IPS-18a (cell line): ENCODE measurements around the gene VEGFB.
"Not testable (repeated sequence)": the region's sequence is repeated elsewhere in the genome, so short reads cannot be mapped to it uniquely, and the experiment has no call there.

Experiments used
- H3K27ac ChIP-seq: one replicate; pipeline ENCODE4 v1.5.1; 2013; ENCODE audit warnings: low read length
- H3K27me3 ChIP-seq: one replicate; pipeline ENCODE4 v1.6.1; 2013; ENCODE audit warnings: mild to moderate bottlenecking, low read length; ENCODE audit not compliant: control insufficient read depth, insufficient read depth
- H3K36me3 ChIP-seq: one replicate; pipeline ENCODE4 v1.6.1; 2013; ENCODE audit warnings: low read depth, low read length; ENCODE audit not compliant: control insufficient read depth
- H3K4me1 ChIP-seq: one replicate; pipeline ENCODE4 v1.6.1; 2013; ENCODE audit warnings: low read depth, low read length; ENCODE audit not compliant: control insufficient read depth
- H3K4me3 ChIP-seq: one replicate; pipeline ENCODE4 v1.5.1; 2013; ENCODE audit warnings: low read length
- H3K9ac ChIP-seq: one replicate; pipeline ENCODE4 v1.6.1; 2013; ENCODE audit warnings: mild to moderate bottlenecking, low read length, moderate library complexity
- H3K9me3 ChIP-seq: one replicate; pipeline ENCODE4 v1.6.1; 2013; ENCODE audit warnings: low read depth, low read length; ENCODE audit not compliant: control insufficient read depth

VEGFB gene

DNA sequence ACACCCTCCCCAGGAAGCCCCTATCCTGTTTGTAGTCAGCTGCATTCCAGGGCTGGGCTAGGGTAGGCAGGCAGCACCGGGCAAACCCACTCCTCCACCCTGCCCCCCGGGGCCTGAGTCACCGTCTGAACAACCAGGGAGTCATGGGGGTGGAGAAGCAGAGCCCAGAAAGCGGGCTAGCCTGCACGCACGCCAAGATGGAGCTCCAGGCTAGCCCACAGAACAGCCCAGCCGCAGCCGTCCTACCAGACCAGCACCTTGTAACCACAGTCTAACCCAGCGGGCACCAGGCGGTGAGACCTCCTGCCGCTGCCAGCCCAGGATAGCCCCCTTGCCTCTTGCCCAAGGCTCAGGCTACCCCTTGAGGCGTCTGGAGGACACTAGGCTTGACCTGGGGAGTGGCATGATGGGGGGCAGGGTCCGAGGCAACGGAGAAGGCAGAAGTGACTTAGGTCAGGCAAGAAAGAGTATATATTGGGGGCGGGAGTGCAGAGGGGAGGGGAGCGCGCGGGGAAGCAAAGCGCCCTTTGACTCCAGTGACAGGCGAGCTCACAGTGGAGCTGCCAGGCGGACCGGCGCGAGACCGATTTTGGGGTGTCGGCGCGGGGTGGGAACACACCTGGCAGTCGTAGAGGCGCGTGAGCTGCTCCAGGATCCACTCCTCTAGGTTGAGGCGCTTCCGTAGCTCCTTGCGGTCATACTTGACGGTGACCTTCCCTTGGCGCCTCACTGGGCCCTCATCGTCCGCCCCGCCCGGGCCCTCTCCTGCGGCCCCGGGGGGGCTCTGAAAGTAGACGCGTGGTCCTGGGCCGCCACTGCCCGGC lies 11.6 kb downstream of the VEGFB start:
- Histone ChIP-seq H3K9me3 (no peaks in the 10 kb centered on the region), H3K4me1 (peaks cover 32% of the 10 kb centered on the region), H3K36me3 (peaks cover 13% of the 10 kb centered on the region)

DNA sequence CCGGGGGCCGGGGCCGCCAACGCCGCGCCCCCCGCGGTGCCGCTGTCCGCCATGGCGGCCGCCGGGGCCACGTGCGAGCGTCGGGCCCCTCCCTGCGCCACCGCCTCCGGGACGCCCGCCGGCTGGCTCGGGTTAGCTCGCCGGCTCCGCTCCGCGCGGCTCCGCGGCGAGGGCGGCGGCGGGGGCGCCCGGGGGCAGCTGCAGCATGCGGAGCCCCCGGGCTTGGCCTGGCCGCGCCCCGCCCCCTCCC lies 12.2 kb downstream of the VEGFB start:
- peak overlapping the region; percentile 91 for H3K9ac ChIP-seq
- not testable (repeated sequence) for H3K27me3 ChIP-seq, H3K4me3 ChIP-seq, H3K27ac ChIP-seq, H3K9me3 ChIP-seq
- peaks cover 32% of the 10 kb centered on the region for H3K4me1 ChIP-seq
- H3K36me3 ChIP-seq: peaks cover 13% of the 10 kb centered on the region

More for the DNA sequence above, 11.6 kb downstream of the VEGFB start:
- peak overlapping the region; percentile 97 for H3K4me3 ChIP-seq
- H3K27me3 ChIP-seq: no peaks in the 10 kb centered on the region
- peak overlapping the region; percentile 80 for H3K27ac ChIP-seq
- H3K9ac ChIP-seq: peak overlapping the region; percentile 91

- Histone ChIP-seq H3K27ac (peak within 1 kb of the TSS; percentile 80), H3K9ac (peak within 1 kb of the TSS; percentile 91), H3K4me1 (peaks cover 32% of the 10 kb centered on the region), H3K36me3 (peaks cover 13% of the 10 kb centered on the region), H3K27me3 (no peaks in the 10 kb centered on the region), H3K9me3 (no peaks in the 10 kb centered on the region), H3K4me3 (peak within 1 kb of the TSS; percentile 97)
Observed at GRCh38 chr11:64246871-64247728, 12.7 kb downstream of the VEGFB start, which contains the start of gene PPP1R14B. TSS of gene PPP1R14B (minus strand) at chr11:64246943. CDS start at chr11:64246673, 270 bp downstream.

DNA sequence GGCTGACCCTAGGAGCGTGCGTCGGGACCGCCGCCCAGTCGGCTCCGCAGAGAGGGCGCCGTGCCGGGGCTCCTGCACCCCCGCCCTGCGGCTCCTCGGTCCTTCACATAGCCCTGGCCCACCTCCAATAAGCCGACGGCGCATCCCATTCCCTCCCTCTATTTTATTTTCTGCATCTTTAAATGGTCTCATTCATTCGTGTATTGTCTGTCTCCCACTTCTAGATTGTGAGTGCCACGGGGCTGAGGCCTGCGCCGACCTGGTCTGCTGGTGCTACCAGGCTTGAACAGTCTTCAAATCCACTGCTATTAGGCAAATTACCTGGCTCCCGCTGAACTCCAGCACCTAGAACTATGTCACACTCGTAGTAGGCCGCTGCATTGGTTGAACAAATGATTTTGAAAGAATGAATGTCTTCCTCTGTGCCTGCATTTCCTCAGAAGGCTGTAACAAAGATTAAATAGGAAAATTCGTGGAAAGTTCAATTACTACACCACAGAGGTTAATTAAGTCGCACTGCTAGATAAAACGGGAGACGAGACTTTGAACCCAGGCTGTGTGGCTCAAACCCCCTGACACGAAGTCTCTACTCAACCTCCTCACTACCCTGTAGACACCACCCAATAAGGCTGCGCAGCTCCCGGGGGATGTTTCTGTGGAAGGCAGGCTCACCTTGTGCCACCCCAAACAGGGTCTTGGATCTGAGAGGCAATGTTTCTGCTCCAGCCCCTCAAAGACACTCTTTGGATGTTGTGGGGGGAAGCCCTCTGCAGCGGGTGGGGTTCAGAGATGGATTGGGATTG lies 13.5 kb downstream of the VEGFB start:
- peak overlapping the region; percentile 94 for H3K4me3 ChIP-seq
- no peaks in the 10 kb centered on the region for H3K27me3 ChIP-seq
- H3K9ac ChIP-seq: peak overlapping the region; percentile 13
- H3K27ac ChIP-seq: no peak overlapping the region
- peaks cover 34% of the 10 kb centered on the region for H3K4me1 ChIP-seq
- H3K36me3 ChIP-seq: peaks cover 13% of the 10 kb centered on the region
- H3K9me3 ChIP-seq: no peaks in the 10 kb centered on the region

DNA sequence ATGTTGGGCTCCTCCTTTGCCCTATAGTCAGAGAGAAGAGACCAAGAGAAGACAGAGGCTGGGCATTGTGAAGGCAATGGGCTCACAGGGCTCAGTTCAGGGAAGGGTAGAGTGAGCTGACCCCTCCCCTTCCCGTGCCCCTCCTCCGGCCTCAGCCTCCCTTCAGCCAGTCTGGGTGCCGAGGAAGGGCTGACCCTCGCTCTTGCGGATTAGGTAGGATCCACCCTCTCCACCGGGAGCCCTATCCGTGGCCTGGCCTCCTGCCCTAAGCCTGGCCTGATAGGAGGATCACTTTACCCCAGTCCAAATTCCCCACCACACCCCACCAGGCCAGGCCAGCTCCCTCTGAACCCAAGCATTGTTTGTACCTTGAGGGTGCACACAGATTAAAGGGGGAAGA lies 14.2 kb downstream of the VEGFB start:
- H3K9me3 ChIP-seq: no peaks in the 10 kb centered on the region
- peaks cover 36% of the 10 kb centered on the region for H3K4me1 ChIP-seq
- H3K36me3 ChIP-seq: peaks cover 8% of the 10 kb centered on the region
- H3K27me3 ChIP-seq: no peaks in the 10 kb centered on the region
- no peak overlapping the region for H3K9ac ChIP-seq
- peak overlapping the region; percentile 82 for H3K27ac ChIP-seq
- peak overlapping the region; percentile 94 for H3K4me3 ChIP-seq

DNA sequence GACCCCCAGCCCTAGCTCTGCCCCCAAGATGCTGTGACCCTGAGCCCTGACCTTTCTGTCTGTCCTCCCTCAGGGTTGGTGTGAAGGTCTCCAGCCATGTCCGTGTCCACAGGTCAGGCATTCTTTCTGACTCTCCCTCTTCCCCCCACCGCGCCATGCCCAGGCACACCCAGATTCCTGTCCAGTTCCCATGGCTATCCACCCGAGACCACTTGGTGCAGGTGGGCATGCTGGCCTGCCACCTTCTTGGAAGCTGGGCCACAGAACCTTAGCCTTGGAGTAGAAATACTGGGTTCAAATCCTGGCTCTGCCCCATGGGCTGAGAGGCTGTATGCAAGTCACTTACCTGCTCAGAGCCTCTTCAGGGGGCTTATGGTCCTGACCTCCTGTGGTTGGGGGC lies 14.7 kb downstream of the VEGFB start:
- H3K4me1 ChIP-seq: peaks cover 36% of the 10 kb centered on the region
- no peaks in the 10 kb centered on the region for H3K27me3 ChIP-seq
- H3K9me3 ChIP-seq: no peaks in the 10 kb centered on the region
- peak overlapping the region; percentile 94 for H3K4me3 ChIP-seq
- H3K36me3 ChIP-seq: peaks cover 4% of the 10 kb centered on the region
- H3K27ac ChIP-seq: peak overlapping the region; percentile 82
- H3K9ac ChIP-seq: peak overlapping the region; percentile 25

- H3K36me3 ChIP-seq: peaks cover 3% of the 10 kb centered on the region
- H3K27ac ChIP-seq: peak overlapping the region; percentile 82
- H3K9me3 ChIP-seq: no peaks in the 10 kb centered on the region
- H3K27me3 ChIP-seq: no peaks in the 10 kb centered on the region
- peak overlapping the region; percentile 94 for H3K4me3 ChIP-seq
- H3K4me1 ChIP-seq: peaks cover 36% of the 10 kb centered on the region
- H3K9ac ChIP-seq: peak overlapping the region; percentile 50
Observed at GRCh38 chr11:64249563-64250414, 15.4 kb downstream of the VEGFB start.

DNA sequence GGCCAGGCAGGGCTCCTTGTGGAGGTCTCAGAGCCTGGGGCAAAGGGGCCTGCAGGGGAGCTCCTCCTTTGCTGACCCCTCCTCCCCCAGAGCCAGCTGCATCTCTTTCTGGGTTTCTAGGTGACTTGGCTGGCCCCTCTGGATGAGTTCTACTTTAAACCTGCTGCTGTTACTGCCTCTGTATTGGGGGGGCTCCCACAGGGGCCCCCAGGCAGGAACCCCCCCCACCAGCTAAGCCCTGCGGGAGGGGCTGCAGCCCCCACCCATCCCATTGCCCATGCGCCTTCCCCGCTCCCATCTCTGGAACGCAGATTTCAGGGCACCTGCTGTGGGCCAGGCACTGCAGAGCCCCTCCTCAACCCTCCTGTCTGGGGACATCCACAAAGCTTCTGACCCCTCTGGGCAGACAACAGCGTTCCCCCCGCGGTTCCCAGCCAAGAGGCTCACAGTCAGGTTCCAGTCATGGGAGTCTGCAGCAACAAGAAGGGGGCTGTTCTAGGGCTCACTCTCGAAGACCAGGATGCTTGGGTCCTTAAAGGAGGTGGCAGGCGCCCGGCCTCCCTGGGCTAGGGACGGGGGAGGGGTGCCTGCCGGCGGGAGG lies 16.1 kb downstream of the VEGFB start:
- no peaks in the 10 kb centered on the region for H3K27me3 ChIP-seq
- peak overlapping the region; percentile 50 for H3K9ac ChIP-seq
- H3K4me1 ChIP-seq: peaks cover 36% of the 10 kb centered on the region
- H3K36me3 ChIP-seq: peaks cover 10% of the 10 kb centered on the region
- no peaks in the 10 kb centered on the region for H3K9me3 ChIP-seq
- peak overlapping the region; percentile 94 for H3K4me3 ChIP-seq
- H3K27ac ChIP-seq: peak overlapping the region; percentile 16

DNA sequence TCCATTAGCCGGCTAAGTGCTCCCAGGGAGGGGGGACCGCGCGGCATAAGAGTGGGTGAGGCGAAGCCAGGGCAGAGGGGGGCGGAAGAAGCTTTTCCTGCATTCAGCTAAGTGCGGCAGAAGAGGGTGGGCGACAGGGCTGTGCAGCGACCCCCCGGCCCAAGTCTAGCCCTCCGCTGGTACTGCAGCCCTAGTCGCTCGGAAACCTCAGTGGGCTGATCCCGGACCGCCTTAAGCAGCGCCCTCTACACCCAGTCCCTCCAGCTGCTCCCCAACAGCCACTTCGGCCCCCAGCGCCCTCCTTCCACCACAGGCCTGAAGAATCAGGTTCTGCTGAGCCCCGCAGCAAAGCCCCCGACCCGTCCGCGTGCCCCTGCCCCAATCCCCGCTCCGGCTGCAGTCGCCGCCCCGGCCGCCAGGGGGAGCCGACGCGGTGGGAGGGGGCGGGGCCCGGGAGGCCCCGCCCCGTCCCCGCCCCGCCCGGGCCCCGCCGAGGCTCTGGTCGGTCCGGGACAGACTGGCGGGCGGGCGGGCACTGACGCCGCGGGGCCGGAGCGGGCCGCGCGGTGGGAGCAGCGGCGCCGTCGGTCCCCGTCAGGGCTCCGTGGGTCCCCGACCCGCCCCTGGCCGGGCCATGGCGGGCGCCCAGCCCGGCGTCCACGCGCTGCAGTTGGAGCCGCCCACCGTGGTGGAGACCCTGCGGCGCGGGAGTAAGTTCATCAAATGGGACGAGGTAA lies 16.8 kb downstream of the VEGFB start, which contains the start of gene PLCB3:
Gene PLCB3, plus strand, starts transcription at position 515 of the 737 bp plus-strand sequence. Its CDS starts 120 bp downstream, at position 635.
- Histone ChIP-seq H3K4me1 (peaks cover 36% of the 10 kb centered on the region), H3K27me3 (no peaks in the 10 kb centered on the region), H3K27ac (peak within 1 kb of the TSS; percentile 16), H3K36me3 (peaks cover 17% of the 10 kb centered on the region), H3K4me3 (peak within 1 kb of the TSS; percentile 94), H3K9ac (peak within 1 kb of the TSS; percentile 68), H3K9me3 (no peaks in the 10 kb centered on the region)

- Histone ChIP-seq H3K36me3 (peaks cover 22% of the 10 kb centered on the region), H3K4me3 (peak overlapping the region; percentile 82), H3K9me3 (no peaks in the 10 kb centered on the region), H3K27ac (no peak overlapping the region), H3K27me3 (no peaks in the 10 kb centered on the region), H3K4me1 (peaks cover 36% of the 10 kb centered on the region), H3K9ac (peak overlapping the region; percentile 68)
Observed at GRCh38 chr11:64251753-64252002, 17.3 kb downstream of the VEGFB start.
